GM10847 (cell line): ENCODE results near the gene SERPINA3.

ENCODE experiments used
- POLR2A ChIP-seq: IDR thresholded peaks from 2 replicates; pipeline ENCODE4 v1.6.1; 2011; ENCODE audit not compliant: insufficient read length; ENCODE audit errors: extremely low read depth

SERPINA3 gene

GRCh38 chr14:94600148-94600545, 12.0 kb upstream of the SERPINA3 start:
- TF ChIP-seq POLR2A: no peak

GRCh38 chr14:94601884-94602391, 10.3 kb upstream of the SERPINA3 start:
- no peak for TF ChIP-seq POLR2A

GRCh38 chr14:94602722-94603121, 9.5 kb upstream of the SERPINA3 start:
- TF ChIP-seq POLR2A: no peak

GRCh38 chr14:94605361-94605760, 6.8 kb upstream of the SERPINA3 start:
- TF ChIP-seq POLR2A: no peak

GRCh38 chr14:94611179-94611578, 1.0 kb upstream of the SERPINA3 start:
- no peak for TF ChIP-seq POLR2A

- TF ChIP-seq POLR2A: no peak
These were observed 676 bp downstream of the SERPINA3 start for GRCh38 chr14:94612580-94613554.

GRCh38 chr14:94613720-94614644, 1.8 kb downstream of the SERPINA3 start:
- TF ChIP-seq POLR2A: no peak

- no peak for TF ChIP-seq POLR2A
These were observed 2.6 kb downstream of the SERPINA3 start for GRCh38 chr14:94614802-94615201.

GRCh38 chr14:94615254-94615653, 3.1 kb downstream of the SERPINA3 start:
- TF ChIP-seq POLR2A: no peak

GRCh38 chr14:94615823-94616570, 3.8 kb downstream of the SERPINA3 start:
- no peak for TF ChIP-seq POLR2A

- no peak for TF ChIP-seq POLR2A
These were observed 5.3 kb downstream of the SERPINA3 start for GRCh38 chr14:94617366-94617941.

GRCh38 chr14:94617988-94618822, 6.0 kb downstream of the SERPINA3 start:
- TF ChIP-seq POLR2A: no peak

GRCh38 chr14:94619297-94619696, 7.1 kb downstream of the SERPINA3 start:
- no peak for TF ChIP-seq POLR2A

GRCh38 chr14:94620597-94620996, 8.4 kb downstream of the SERPINA3 start:
- no peak for TF ChIP-seq POLR2A
